A673 (cell line): Measurements from ENCODE around the gene IPO5. TPM values are rescaled to one million over a fixed set of nuclear protein-coding genes. Genes with fewer than 3 reads are reported as not detected.

Source experiments
- BruUV-seq: library from RNA; stranded (reverse); fragments of 400-500 nt; replicated peaks from 2 replicates; lab custom pipeline; 2021; lab: Mats Ljungman, UMichigan
- CTCF ChIA-PET: fragments of 300-600 bp; sonication (Branson Sonifier 250); formaldehyde crosslinking; loops from one replicate; lab custom pipeline; 2022; ENCODE audit warnings: antibody characterized with exemption; lab: Charles Lee
- POLR2A ChIA-PET: fragments of 300-600 bp; sonication (Branson Sonifier 250); formaldehyde crosslinking; loops from one replicate; lab custom pipeline; 2022; ENCODE audit warnings: antibody characterized with exemption; ENCODE audit not compliant: low non-redundant PET; lab: Charles Lee
- DNase-seq: peaks from one replicate; pipeline ENCODE4 v3.0.0-alpha.2; 2015; ENCODE audit warnings: low spot score
- H3K27ac ChIP-seq: fragments of 200-600 bp; sonication (generic); 2 replicates; pipeline ENCODE4 v1.5.1; 2016; ENCODE audit warnings: mixed run types, low read depth, mild to moderate bottlenecking, mixed read lengths, antibody characterized with exemption, low read length; ENCODE audit not compliant: poor library complexity, severe bottlenecking
- H3K27me3 ChIP-seq: fragments of 200-600 bp; sonication (generic); replicated peaks from 2 replicates; pipeline ENCODE4 v1.6.1; 2017; ENCODE audit warnings: mixed run types, low read depth, mild to moderate bottlenecking, mixed read lengths, antibody characterized with exemption, low read length; ENCODE audit not compliant: insufficient read depth, poor library complexity
- H3K36me3 ChIP-seq: fragments of 200-600 bp; sonication (generic); 2 replicates; pipeline ENCODE4 v1.6.1; 2016; ENCODE audit warnings: mixed run types, mild to moderate bottlenecking, mixed read lengths, antibody characterized with exemption, low read length; ENCODE audit not compliant: insufficient read depth, poor library complexity, severe bottlenecking
- H3K4me1 ChIP-seq: fragments of 200-600 bp; sonication (generic); 2 replicates; pipeline ENCODE4 v1.6.1; 2017; ENCODE audit warnings: mixed run types, mild to moderate bottlenecking, mixed read lengths, antibody characterized with exemption, low read length; ENCODE audit not compliant: insufficient read depth, poor library complexity, severe bottlenecking
- H3K4me3 ChIP-seq: fragments of 200-600 bp; sonication (generic); 2 replicates; pipeline ENCODE4 v1.5.1; 2016; ENCODE audit warnings: low read depth, mixed run types, mild to moderate bottlenecking, mixed read lengths, low read length; ENCODE audit not compliant: poor library complexity, severe bottlenecking
- H3K9me3 ChIP-seq: fragments of 200-600 bp; sonication (generic); 2 replicates; pipeline ENCODE4 v1.6.1; 2016; ENCODE audit warnings: mixed run types, low read depth, mild to moderate bottlenecking, mixed read lengths, antibody characterized with exemption, low read length; ENCODE audit not compliant: poor library complexity, severe bottlenecking
- EZH2 ChIP-seq: fragments of 200-600 bp; sonication (generic); IDR thresholded peaks from 2 replicates; pipeline ENCODE4 v1.6.1; 2017; ENCODE audit warnings: borderline replicate concordance, low read depth, mild to moderate bottlenecking, mixed read lengths, antibody characterized with exemption, low read length; ENCODE audit not compliant: poor library complexity, severe bottlenecking
- intact Hi-C: fragments of 100-400 bp; cut with micrococcal nuclease; formaldehyde crosslinking; loops from one replicate; pipeline ENCODE4 v1.10.0; 2022; ENCODE audit not compliant: unreplicated experiment
- total RNA-seq: library from RNA; stranded (reverse); gene quantifications from 2 replicates; pipeline ENCODE4 v1.2.3, GENCODE V29; 2021
- TF ChIP-seq, protein P1 (sequence below): fragments of 300-800, 200-600 bp; sonication (generic); conservative IDR thresholded peaks from 2 replicates; pipeline ENCODE4 v1.5.1; 2017; ENCODE audit warnings: low read depth, mild to moderate bottlenecking, antibody characterized with exemption, low read length, moderate library complexity, mixed read lengths

The IPO5 gene
- total RNA-seq, 1 experiment from 2014 or later, result 573 TPM

DNA sequence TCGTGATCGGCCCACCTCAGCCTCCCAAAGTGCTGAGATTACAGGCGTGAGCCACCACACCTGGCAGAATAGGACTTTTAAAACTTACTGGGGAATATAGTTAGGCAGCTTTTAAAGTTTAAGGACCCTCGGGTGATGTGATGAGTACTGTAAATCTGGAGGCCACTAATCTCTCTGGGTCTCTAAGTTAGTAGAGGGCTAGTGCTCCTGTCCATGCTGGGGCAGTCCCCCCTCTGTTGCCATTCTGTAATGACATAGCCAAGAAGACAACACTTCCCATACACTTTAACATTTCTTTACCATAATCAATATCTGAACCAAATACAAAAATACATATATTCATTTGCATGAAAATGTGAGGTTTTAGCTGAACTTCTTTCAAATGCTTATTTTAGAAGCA, 65.7 kb downstream of the IPO5 start:
- no peak for DNase-seq
- no peaks in the 10 kb centered on the region for H3K9me3 ChIP-seq
- H3K27ac ChIP-seq, result no peak overlapping the region
- TF ChIP-seq, protein P1, sequence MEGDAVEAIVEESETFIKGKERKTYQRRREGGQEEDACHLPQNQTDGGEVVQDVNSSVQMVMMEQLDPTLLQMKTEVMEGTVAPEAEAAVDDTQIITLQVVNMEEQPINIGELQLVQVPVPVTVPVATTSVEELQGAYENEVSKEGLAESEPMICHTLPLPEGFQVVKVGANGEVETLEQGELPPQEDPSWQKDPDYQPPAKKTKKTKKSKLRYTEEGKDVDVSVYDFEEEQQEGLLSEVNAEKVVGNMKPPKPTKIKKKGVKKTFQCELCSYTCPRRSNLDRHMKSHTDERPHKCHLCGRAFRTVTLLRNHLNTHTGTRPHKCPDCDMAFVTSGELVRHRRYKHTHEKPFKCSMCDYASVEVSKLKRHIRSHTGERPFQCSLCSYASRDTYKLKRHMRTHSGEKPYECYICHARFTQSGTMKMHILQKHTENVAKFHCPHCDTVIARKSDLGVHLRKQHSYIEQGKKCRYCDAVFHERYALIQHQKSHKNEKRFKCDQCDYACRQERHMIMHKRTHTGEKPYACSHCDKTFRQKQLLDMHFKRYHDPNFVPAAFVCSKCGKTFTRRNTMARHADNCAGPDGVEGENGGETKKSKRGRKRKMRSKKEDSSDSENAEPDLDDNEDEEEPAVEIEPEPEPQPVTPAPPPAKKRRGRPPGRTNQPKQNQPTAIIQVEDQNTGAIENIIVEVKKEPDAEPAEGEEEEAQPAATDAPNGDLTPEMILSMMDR, result no peak
- no peak for TF ChIP-seq EZH2
- no TSS peak for BruUV-seq
- ChIA-PET POLR2A (no interaction called here), CTCF (no interaction called here)
- peaks cover 100% of the 10 kb centered on the region for H3K36me3 ChIP-seq
- H3K4me1 ChIP-seq, result peaks cover 32% of the 10 kb centered on the region
- no peak overlapping the region for H3K4me3 ChIP-seq
- H3K27me3 ChIP-seq, result no peaks in the 10 kb centered on the region
- intact Hi-C loops, result no loop called here

DNA sequence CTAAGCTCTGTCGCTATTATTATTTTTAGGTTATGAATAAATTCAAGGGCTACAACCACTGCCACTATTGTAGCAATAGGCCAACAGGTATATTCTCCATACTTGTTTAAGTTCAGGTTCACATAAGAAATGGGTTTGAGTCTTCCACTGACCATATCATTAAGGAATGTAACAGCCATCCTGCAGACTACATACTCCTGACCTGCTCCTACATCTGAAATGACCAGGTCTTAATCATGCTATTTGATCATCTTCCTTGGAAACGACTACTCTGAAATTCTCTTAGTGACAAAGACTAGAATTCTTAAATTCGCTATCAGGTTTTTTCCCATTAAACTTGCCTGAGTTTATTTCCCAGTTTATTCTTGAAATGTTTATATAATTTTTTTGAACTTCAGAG, 66.8 kb downstream of the IPO5 start:
- no TSS peak for BruUV-seq
- H3K4me1 ChIP-seq, result peaks cover 32% of the 10 kb centered on the region
- no peak for TF ChIP-seq EZH2
- TF ChIP-seq, protein P1, result no peak
- H3K27me3 ChIP-seq, result no peaks in the 10 kb centered on the region
- no peak overlapping the region for H3K4me3 ChIP-seq
- H3K27ac ChIP-seq, result no peak overlapping the region
- ChIA-PET CTCF (no interaction called here), POLR2A (no interaction called here)
- intact Hi-C loops, result loop anchor here (5.0 to 10.0 kb wide), 3 partner anchors 38 to 825 kb away; no protein-coding TSS in a partner anchor
- no peaks in the 10 kb centered on the region for H3K9me3 ChIP-seq
- H3K36me3 ChIP-seq, result peaks cover 96% of the 10 kb centered on the region
- no peak for DNase-seq

DNA sequence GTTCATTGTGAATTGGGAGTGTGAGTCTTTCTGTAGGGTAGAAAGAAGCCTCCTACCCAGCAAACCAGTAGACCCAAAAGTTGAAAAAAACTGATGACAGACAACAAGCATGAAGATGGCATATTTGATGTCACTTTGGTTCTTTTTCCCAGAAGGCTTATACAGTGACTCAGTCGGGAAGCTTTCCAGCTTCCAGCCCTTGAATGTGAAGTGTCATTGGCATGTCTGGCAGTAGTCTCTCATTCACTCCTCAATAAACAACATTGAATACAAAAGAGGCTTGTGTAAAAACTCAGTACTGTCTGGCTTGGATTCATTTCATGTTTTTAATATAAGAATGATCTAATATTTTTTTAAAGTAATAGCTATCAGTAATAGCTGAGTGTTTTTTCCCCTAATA, 68.7 kb downstream of the IPO5 start:
- Histone ChIP-seq H3K4me3 (no peak overlapping the region), H3K27ac (peak overlapping the region; percentile 60), H3K27me3 (no peaks in the 10 kb centered on the region), H3K9me3 (no peaks in the 10 kb centered on the region), H3K36me3 (peaks cover 77% of the 10 kb centered on the region), H3K4me1 (peaks cover 41% of the 10 kb centered on the region)
- intact Hi-C loops, result loop anchor here (5.0 to 10.0 kb wide), 3 partner anchors 40 to 823 kb away; no protein-coding TSS in a partner anchor
- TF ChIP-seq EZH2, result no peak
- TF ChIP-seq, protein P1, result no peak
- peak; percentile 80 for DNase-seq
- TSS peak; percentile 47 for BruUV-seq
- POLR2A ChIA-PET, result no interaction called here
- CTCF ChIA-PET, result interaction anchor here (1.2 kb wide), 1 partner anchor 631 kb away, joined by 3 read pairs; no protein-coding TSS in a partner anchor
